Anterior cingulate cortex (tissue), 58 donors: Measurements from ENCODE around the gene PCDHGA6.
"Not testable (repeated sequence)": the region's sequence is repeated elsewhere in the genome, so short reads cannot be mapped to it uniquely, and the experiment has no call there.

Source experiments
- DNase-seq, 58 donors: peaks; one replicate each; lab custom pipeline; 2025; lab: John Stamatoyannopoulos, UW

Gene PCDHGA6

DNA sequence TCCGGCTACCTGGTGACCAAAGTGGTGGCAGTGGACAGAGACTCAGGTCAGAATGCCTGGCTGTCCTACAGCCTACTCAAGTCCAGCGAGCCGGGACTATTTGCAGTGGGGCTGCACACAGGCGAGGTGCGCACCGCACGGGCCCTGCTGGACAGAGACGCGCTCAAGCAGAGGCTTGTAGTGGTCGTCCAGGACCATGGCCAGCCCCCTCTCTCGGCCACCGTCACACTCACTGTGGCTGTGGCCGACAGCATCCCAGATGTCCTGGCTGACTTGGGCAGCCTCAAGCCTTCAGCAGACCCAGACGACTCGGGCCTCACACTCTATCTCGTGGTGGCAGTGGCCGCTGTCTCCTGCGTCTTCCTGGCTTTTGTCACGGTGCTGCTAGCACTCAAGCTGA is 16.7 kb upstream of the PCDHGA6 start:
- no peak for DNase-seq

- DNase-seq, result no peak
Observed at GRCh38 chr5:141359790-141360426, 13.8 kb upstream of the PCDHGA6 start, which contains the start of gene PCDHGB2. Gene PCDHGB2, plus strand, starts transcription at chr5:141359994. Its CDS starts 142 bp downstream, at chr5:141360136.

GRCh38 chr5:141360685-141361084 is 13.0 kb upstream of the PCDHGA6 start:
- no peak for DNase-seq

DNA sequence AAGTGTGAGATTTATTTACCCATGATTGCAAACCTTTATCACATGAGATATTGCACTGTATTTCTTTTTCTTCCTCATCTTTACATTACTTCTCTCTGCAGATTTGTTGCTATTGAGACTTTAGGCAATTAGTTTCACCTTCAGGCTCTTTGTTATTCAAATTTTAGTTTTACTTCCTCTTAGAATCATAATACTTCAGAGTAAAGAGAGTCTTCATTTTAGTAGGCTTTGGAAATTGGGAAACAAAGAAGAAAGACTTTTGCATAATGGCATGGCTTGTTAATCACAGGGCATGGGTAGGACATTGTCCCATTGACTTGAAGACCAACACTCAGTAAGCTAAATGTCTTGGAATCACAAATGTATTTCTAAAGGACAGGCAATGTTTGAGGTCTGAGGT is 11.0 kb upstream of the PCDHGA6 start:
- DNase-seq, result no peak

- DNase-seq, result no peak
Observed at GRCh38 chr5:141363952-141364660, 9.6 kb upstream of the PCDHGA6 start, which contains the start of gene PCDHGA5. Gene PCDHGA5, plus strand, starts transcription at chr5:141364162. Its CDS starts 169 bp downstream, at chr5:141364331.

DNA sequence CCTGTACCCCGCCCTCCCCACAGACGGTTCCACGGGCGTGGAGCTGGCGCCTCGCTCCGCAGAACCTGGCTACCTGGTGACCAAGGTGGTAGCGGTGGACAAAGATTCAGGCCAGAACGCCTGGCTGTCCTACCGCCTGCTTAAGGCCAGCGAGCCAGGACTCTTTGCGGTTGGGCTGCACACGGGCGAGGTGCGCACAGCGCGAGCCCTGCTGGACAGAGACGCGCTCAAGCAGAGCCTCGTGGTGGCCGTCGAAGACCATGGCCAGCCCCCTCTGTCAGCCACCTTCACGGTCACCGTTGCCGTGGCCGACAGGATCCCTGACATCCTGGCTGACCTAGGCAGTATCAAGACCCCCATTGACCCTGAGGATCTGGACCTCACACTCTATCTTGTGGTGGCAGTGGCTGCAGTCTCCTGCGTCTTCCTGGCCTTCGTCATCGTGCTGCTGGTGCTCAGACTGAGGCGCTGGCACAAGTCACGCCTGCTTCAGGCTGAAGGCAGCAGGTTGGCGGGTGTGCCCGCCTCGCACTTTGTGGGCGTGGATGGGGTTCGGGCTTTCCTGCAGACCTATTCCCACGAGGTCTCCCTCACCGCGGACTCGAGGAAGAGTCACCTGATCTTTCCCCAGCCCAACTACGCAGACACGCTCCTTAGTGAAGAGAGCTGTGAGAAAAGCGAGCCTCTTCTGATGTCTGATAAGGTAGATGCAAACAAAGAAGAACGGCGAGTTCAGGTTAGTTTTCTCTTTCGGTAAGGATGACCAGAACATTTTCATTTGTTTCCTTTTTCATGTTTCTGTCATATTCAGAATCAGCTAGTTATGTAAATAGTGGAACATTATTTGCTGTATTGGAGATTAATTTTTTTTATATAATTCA is 7.4 kb upstream of the PCDHGA6 start:
- DNase-seq, result no peak

DNA sequence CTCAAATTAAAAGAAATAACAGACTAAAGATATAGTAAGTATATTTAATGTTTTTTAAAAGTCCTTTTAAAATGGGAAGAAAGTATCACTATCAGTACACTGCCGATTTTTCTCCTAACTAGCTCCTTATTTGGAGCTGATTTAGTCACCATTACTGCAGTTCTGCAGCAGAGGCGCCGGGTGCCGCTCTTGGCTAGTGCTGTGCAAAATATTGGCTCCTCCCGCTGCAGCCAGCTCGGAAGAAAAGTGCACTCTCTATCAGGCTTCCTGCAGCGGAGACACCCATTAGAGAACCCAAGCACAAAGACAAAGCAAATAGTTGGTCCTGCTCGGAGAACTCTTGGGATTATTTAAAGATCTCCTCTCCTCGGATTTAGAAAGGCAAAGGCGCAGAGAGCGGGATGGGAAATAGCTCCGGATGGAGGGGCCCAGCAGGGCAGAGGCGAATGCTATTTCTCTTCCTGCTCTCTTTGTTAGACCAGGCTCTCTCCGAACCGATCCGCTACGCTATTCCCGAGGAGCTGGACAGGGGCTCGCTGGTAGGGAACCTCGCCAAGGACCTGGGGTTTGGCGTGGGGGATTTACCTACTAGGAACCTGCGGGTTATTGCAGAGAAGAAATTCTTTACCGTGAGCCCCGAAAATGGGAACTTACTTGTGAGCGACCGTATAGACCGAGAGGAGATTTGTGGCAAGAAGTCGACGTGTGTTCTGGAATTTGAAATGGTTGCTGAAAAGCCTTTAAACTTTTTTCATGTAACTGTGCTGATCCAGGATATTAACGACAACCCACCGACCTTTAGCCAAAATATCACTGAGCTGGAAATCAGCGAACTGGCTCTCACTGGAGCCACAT is 3.5 kb upstream of the PCDHGA6 start, which contains the start of gene PCDHGB3:
TSS of gene PCDHGB3 (plus strand) at position 249 of the 855 bp plus-strand sequence. CDS start at position 402, 153 bp downstream.
- no peak for DNase-seq

DNA sequence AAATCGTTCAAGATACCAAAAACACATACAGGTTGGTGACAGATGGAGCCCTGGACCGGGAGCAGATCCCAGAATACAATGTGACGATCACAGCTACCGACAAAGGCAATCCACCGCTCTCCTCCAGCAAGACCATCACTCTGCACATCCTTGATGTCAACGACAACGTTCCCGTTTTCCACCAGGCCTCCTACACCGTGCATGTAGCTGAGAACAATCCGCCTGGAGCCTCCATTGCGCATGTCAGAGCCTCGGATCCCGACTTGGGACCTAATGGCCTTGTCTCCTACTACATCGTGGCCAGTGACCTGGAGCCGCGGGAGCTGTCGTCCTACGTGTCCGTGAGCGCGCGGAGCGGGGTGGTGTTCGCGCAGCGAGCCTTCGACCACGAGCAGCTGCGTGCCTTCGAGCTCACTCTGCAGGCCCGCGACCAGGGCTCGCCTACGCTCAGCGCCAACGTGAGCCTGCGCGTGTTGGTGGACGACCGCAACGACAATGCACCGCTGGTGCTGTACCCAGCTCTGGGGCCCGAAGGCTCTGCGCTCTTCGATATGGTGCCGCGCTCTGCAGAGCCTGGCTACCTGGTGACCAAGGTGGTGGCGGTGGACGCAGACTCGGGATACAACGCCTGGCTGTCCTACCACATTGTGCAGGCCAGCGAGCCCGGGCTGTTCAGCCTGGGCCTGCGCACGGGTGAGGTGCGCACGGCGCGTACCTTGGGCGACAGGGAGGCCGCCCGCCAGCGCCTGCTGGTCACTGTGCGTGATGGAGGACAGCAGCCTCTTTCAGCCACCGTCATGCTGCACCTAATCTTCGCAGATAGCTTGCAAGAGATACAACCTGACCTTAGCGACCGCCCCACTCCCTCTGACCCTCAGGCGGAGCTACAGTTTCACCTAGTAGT is 1.9 kb upstream of the PCDHGA6 start:
- no peak for DNase-seq

DNA sequence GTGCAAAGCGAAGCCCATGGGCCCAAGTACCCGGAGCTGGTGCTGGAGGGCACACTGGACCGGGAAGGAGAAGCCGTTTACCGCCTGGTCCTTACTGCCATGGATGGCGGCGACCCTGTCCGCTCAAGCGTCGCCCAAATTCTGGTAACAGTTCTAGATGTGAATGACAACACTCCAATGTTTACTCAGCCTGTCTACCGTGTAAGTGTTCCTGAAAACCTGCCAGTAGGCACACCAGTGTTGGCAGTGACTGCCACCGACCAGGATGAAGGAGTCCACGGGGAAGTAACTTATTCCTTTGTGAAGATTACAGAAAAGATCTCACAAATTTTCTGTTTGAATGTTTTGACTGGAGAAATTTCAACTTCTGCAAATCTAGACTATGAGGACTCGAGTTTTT is 936 bp downstream of the PCDHGA6 start:
- no peak for DNase-seq

- DNase-seq, result not testable (repeated sequence)
Observed at GRCh38 chr5:141375444-141376155, 1.9 kb downstream of the PCDHGA6 start.

- no peak for DNase-seq
Observed at GRCh38 chr5:141382469-141383294, 9.0 kb downstream of the PCDHGA6 start, which contains the start of gene PCDHGA7. Gene PCDHGA7, plus strand, starts transcription at chr5:141382742. Its CDS starts 158 bp downstream, at chr5:141382900.

DNA sequence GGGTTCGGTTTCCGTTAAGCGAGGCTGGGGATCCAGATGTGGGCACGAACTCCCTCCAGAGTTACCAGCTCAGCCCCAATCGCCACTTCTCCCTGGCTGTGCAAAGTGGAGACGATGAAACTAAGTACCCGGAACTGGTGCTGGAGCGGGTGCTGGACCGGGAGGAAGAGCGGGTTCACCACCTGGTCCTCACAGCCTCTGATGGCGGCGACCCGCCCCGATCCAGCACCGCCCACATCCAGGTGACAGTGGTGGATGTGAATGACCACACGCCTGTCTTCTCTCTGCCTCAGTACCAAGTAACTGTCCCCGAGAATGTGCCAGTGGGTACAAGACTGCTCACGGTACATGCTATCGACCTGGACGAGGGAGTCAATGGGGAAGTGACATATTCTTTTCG is 9.7 kb downstream of the PCDHGA6 start:
- no peak for DNase-seq

DNA sequence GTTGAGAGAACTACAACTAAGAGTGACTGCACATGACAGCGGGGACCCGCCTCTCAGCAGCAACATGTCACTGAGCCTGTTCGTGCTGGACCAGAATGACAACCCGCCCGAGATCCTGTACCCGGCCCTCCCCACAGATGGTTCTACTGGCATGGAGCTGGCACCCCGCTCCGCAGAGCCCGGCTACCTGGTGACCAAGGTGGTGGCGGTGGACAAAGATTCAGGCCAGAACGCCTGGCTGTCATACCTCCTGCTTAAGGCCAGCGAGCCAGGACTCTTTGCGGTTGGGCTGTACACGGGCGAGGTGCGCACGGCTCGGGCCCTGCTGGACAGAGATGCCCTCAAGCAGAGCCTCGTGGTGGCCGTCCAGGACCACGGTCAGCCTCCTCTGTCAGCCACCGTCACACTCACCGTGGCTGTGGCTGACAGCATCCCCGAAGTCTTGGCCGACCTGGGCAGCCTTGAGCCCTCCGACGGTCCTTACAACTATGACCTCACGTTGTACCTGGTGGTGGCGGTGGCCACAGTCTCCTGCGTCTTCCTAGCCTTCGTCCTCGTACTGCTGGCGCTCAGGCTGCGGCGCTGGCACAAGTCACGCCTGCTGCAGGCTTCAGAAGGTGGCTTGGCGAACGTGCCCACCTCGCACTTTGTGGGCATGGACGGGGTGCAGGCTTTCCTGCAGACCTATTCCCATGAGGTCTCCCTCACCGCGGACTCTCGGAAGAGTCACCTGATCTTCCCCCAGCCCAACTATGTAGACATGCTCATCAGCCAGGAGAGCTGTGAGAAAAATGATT is 11.0 kb downstream of the PCDHGA6 start:
- no peak for DNase-seq

GRCh38 chr5:141387557-141388311 is 14.0 kb downstream of the PCDHGA6 start, which contains the start of gene PCDHGB4:
Gene PCDHGB4, plus strand, starts transcription at chr5:141387698. Its CDS starts 187 bp downstream, at chr5:141387885.
- not testable (repeated sequence) for DNase-seq

DNA sequence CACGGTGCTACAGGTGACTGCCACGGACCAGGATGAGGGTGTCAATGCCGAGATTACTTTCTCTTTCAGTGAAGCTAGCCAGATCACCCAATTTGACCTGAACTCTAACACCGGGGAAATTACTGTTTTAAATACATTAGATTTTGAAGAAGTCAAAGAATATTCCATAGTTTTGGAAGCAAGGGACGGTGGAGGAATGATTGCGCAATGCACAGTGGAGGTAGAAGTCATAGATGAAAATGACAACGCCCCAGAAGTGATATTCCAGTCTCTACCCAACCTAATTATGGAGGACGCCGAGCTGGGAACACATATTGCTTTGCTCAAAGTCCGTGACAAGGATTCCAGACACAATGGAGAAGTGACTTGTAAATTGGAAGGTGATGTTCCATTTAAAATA is 15.0 kb downstream of the PCDHGA6 start:
- no peak for DNase-seq
